GM19238 (cell line): ENCODE data around the gene RSBN1L.
A peak's percentile ranks its signal among the peaks of the same experiment; 100 is the strongest.
"Not testable (repeated sequence)": the region's sequence is repeated elsewhere in the genome, so short reads cannot be mapped to it uniquely, and the experiment has no call there.

ENCODE experiments used
- DNase-seq: peaks from one replicate; pipeline ENCODE4 v3.0.0; 2011; ENCODE audit warnings: low spot score; ENCODE audit not compliant: insufficient read length

The RSBN1L gene

GRCh38 chr7:77696057-77696642 lies at the start of gene RSBN1L:
Gene RSBN1L (plus strand): TSS chr7:77696459. CDS start chr7:77696470, 11 bp downstream.
- peak; percentile 85 for DNase-seq

- no peak for DNase-seq
These were observed 47.4 kb upstream of the RSBN1L start for GRCh38 chr7:77648742-77649338.

DNA sequence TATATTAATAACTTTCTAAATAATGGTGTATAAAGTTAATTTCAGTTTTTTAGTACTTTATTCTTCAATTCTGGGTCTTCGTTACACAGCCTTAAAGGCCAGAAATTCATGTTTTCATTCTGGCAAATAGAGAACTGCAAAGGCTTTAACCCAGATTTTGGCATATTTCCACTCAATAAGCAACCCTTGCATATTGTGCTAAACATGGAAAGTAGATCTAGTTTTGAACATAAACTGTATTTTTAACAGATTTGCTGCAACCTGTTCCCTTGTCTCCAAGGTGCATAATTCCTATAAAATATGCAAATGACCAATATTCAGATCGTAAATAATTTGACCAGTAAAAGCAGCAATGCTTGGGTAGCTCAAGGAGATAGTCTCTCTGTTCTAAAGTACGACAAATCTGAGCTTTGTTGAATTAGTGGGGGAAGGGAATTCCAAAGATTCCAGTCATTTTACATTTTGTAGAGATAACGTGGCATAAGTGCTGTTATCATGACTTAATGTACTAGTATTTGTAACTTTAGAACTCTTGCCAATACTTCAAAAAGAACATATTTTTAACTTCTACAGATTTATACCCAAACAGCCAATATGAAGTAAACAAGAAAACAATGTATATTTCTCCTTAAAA lies 46.4 kb upstream of the RSBN1L start:
- DNase-seq = no peak

DNA sequence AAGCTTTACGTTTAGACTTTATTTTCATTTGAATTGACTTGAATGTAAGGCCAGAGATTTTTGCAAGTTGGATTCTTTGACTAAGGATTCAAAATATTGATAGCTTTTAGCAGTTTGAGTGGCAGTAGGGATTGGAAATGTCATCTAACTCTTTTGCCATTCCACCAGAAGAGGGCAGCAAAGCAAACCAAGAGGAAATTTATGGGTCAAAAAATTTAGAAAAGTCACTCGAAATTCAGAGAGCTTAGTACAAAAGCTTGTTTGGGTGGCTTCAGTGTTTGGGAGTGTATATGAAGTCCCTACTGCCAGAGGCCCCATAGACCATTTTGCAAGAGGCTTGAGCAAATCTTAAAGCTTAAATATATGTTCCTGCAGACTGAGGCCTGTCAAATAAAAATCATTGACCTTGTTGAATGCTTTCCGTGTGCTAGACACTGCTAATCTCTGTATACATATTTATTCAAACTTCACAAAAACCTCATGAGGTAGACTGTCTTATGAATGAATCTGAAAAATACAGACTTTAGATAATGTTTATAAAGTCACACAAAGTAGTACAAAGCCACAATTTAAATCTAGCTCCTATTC lies 44.6 kb upstream of the RSBN1L start:
- DNase-seq = peak; percentile 30

DNA sequence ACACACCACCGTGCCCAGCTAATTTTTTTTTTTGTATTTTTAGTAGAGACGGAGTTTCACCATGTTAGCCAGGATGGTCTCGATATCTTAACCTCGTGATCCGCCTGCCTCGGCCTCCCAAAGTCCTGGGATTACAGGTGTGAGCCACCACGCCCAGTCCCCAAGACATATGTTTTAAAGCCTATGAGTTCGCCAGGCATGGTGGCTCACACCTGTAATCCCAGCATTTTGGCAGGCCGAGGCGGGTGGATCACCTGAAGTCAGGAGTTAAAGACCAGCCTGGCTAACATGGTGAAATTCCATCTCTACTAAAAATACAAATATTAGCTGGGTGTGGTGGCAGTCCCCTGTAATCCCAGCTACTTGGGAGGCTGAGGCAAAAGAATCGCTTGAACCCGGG lies 43.4 kb upstream of the RSBN1L start:
- DNase-seq = not testable (repeated sequence)

DNA sequence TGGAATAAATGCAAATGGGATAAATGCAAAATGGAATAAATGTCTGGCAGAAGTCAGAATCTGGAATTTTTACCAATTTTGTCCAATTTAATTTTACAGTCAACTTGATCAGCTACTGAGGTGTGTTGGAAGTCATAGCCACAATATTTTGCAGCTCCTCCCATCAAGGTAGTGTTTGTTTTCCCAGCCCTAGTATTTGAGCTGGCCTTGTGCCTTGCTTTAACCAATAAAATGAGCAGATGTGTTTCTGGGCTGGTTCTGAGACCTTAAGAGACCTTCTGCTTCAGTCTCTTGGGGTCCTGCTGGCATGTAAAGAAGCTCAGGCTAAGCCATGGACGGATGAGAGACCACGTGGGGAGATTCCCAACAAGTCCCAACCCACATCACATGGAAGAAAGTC lies 42.7 kb upstream of the RSBN1L start:
- DNase-seq = no peak

GRCh38 chr7:77655356-77655755 lies 40.9 kb upstream of the RSBN1L start:
- DNase-seq = no peak

- no peak for DNase-seq
These were observed 40.3 kb upstream of the RSBN1L start for GRCh38 chr7:77655836-77656455.

GRCh38 chr7:77657427-77658224 lies 38.6 kb upstream of the RSBN1L start:
- peak; percentile 9 for DNase-seq

- no peak for DNase-seq
These were observed 37.3 kb upstream of the RSBN1L start for GRCh38 chr7:77658928-77659327.

DNA sequence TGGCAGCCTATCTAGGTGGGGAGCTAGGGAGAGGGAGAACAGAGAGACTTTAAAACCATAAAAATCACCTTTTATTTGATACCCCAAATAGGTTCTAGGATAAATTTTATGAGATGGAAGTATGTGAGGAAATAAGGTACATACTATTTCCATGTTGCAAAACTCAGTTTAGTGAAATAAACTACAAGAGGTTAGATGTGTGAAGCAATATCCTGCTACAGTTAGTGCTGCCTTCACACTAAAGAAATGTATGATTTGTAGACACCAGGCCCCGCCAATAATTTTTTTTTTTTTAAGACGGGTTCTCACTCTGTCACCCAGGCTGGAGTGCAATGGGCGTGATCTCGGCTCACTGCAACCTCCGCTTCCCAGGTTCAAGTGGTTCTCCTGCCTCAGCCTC lies 34.4 kb upstream of the RSBN1L start:
- DNase-seq = no peak

DNA sequence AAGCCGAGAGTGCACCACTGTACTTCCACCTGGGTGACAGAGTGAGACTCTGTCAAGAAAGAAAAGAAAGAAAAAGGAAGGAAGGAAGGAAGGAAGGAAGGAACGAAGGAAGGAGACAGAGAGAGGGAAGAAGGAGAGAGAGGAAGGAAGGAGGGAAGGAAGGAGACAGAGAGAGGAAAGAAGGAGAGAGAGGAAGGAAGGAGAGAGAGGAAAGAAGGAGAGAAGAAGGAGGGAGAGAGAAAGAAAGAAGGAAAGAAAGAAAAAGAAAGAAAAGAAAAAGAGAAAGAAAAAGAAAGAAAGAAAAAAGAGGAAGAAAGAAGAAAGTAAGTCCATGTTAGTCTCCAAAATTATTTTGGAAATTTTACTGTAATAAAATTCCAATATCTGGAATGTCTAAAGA lies 33.4 kb upstream of the RSBN1L start:
- DNase-seq = no peak

GRCh38 chr7:77664715-77665114 lies 31.5 kb upstream of the RSBN1L start:
- no peak for DNase-seq

- no peak for DNase-seq
These were observed 31.1 kb upstream of the RSBN1L start for GRCh38 chr7:77665161-77665560.

DNA sequence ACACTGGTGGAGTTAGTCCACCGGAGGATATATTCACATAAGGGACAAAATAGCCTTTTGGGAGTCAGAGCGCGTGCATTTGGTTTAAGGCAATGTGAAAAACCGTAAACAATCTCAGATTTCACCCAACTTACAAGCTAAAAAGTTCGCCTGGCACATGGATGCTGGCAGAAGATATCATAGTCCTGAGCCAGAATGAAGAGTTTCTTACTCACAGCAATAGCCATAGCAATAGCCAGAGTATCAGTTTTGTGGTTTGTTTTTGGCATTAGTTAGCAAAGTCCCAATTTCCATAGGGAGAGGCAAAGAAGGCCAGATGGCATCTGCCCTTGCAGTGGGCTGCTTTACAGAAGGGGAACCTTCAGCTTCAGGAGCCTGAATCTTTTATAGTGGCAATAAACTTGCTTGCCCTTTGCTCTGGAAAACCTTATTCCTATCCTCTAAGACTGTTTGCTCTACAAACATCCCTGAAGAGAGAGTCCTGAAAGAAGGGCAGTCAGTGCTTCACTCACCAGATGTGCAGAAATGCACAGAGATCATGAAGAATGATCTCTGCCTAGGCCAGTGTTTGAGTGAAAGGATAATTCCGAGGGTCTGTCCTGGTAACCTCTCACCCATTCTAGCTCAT lies 28.7 kb upstream of the RSBN1L start:
- DNase-seq = no peak

- DNase-seq = no peak
These were observed 21.4 kb upstream of the RSBN1L start for GRCh38 chr7:77674878-77675277.

GRCh38 chr7:77679608-77680007 lies 16.7 kb upstream of the RSBN1L start:
- DNase-seq = no peak

DNA sequence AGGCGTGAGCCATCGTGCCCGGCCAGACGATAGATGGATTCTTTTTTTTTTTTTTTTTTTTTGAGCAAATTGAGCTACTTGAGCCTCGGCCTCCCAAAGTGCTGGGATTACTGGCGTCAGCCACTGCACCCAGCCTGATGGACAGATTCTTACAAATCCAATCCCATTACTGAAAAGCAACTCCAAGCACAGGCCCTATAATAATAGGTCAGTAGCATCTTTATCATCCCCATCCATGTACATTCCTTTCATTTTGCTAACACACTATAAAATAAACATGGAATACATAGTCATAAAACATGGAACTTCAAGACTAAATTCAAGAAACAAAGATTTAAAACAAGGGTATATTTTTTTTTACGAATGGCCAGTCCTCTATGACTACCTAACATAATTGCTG lies 16.0 kb upstream of the RSBN1L start:
- no peak for DNase-seq

DNA sequence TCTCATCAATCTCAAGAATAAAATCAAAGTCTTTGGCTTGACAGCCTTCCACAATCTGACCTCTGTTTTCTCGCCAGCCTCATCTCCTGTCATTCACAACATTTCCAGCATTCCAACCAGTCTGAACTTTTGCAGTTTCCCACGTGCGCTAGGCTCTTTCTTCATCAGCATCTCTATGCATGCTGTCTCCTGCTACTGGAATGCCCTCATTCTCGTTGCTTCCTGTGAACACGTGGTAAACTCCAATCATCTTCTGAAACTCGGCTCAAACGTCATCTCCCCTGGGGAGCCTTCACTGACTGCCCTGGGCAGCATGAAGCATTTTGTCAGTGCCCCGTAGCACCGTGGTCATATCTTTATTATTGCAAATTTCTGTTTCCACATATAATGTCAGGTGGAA lies 12.2 kb upstream of the RSBN1L start:
- no peak for DNase-seq

- no peak for DNase-seq
These were observed 11.0 kb upstream of the RSBN1L start for GRCh38 chr7:77685233-77685632.
